Measurements from ENCODE around the gene CLSTN2.

CLSTN2 gene

GRCh38 chr3:140553591-140553990 is 618.6 kb downstream of the CLSTN2 start:
- H3K27ac ChIP-seq = no peak overlapping the region
- H3K9me3 ChIP-seq (ENCODE audit: severe bottlenecking) = no peaks in the 10 kb centered on the region
- no peak for TF ChIP-seq CTCF (IDR thresholded peaks at IDR 0.05; ENCODE audit: low read depth, low read length)
- H3K36me3 ChIP-seq = no peaks in the 10 kb centered on the region
- H3K27me3 ChIP-seq (ENCODE audit: insufficient read depth, low read depth, severe bottlenecking) = no peaks in the 10 kb centered on the region
- no peak for DNase-seq
- H3K4me3 ChIP-seq (ENCODE audit: low read depth, low read length) = no peak overlapping the region

GRCh38 chr3:140555666-140556065 is 620.7 kb downstream of the CLSTN2 start:
- no peak for TF ChIP-seq CTCF (IDR thresholded peaks at IDR 0.05; ENCODE audit: low read depth, low read length)
- no peak overlapping the region for H3K4me3 ChIP-seq (ENCODE audit: low read depth, low read length)
- no peak for DNase-seq

GRCh38 chr3:140557476-140557875 is 622.5 kb downstream of the CLSTN2 start:
- Histone ChIP-seq H3K9me3 (ENCODE audit: severe bottlenecking) (no peaks in the 10 kb centered on the region), H3K36me3 (no peaks in the 10 kb centered on the region), H3K4me3 (ENCODE audit: low read depth, low read length) (no peak overlapping the region), H3K27ac (no peak overlapping the region), H3K27me3 (ENCODE audit: insufficient read depth, low read depth, severe bottlenecking) (no peaks in the 10 kb centered on the region)
- TF ChIP-seq CTCF (IDR thresholded peaks at IDR 0.05; ENCODE audit: low read depth, low read length) = no peak
- no peak for DNase-seq

More at GRCh38 chr3:140555666-140556065, 620.7 kb downstream of the CLSTN2 start:
- Histone ChIP-seq H3K9me3 (ENCODE audit: severe bottlenecking) (no peaks in the 10 kb centered on the region), H3K27me3 (ENCODE audit: insufficient read depth, low read depth, severe bottlenecking) (no peaks in the 10 kb centered on the region), H3K36me3 (no peaks in the 10 kb centered on the region), H3K27ac (no peak overlapping the region)

- Histone ChIP-seq H3K27me3 (ENCODE audit: insufficient read depth, low read depth, severe bottlenecking) (no peaks in the 10 kb centered on the region), H3K27ac (peak overlapping the region; percentile 32; the same call in 1 of the 2 replicates), H3K4me3 (ENCODE audit: low read depth, low read length) (no peak overlapping the region), H3K36me3 (no peaks in the 10 kb centered on the region), H3K9me3 (ENCODE audit: severe bottlenecking) (no peaks in the 10 kb centered on the region)
- DNase-seq = peak; percentile 62
- no peak for TF ChIP-seq CTCF (IDR thresholded peaks at IDR 0.05; ENCODE audit: low read depth, low read length)
Measured at GRCh38 chr3:140559546-140559945, 624.6 kb downstream of the CLSTN2 start.

- Histone ChIP-seq H3K27ac (no peak overlapping the region), H3K27me3 (ENCODE audit: insufficient read depth, low read depth, severe bottlenecking) (no peaks in the 10 kb centered on the region), H3K9me3 (ENCODE audit: severe bottlenecking) (no peaks in the 10 kb centered on the region), H3K4me3 (ENCODE audit: low read depth, low read length) (no peak overlapping the region), H3K36me3 (no peaks in the 10 kb centered on the region)
- no peak for TF ChIP-seq CTCF (IDR thresholded peaks at IDR 0.05; ENCODE audit: low read depth, low read length)
- no peak for DNase-seq
Measured at GRCh38 chr3:140563206-140563760, 628.3 kb downstream of the CLSTN2 start.

- H3K36me3 ChIP-seq = no peaks in the 10 kb centered on the region
- H3K27ac ChIP-seq = no peak overlapping the region
- no peaks in the 10 kb centered on the region for H3K27me3 ChIP-seq (ENCODE audit: insufficient read depth, low read depth, severe bottlenecking)
- DNase-seq = no peak
- no peak for TF ChIP-seq CTCF (IDR thresholded peaks at IDR 0.05; ENCODE audit: low read depth, low read length)
- no peaks in the 10 kb centered on the region for H3K9me3 ChIP-seq (ENCODE audit: severe bottlenecking)
- H3K4me3 ChIP-seq (ENCODE audit: low read depth, low read length) = no peak overlapping the region
Measured at GRCh38 chr3:140568131-140568530, 633.1 kb downstream of the CLSTN2 start.

Data from WERI-Rb-1 (cell line).